GM23338 (cell line): ENCODE measurements around the gene RCAN3. TPM values are rescaled to one million over a fixed set of nuclear protein-coding genes. Genes with fewer than 3 reads are reported as not detected.

Experiments used
- ATAC-seq: fragments of 200-7000 bp; cut with Tn5 transposase; 3 replicates; pipeline ENCODE4 v1.9.1; 2020
- DNase-seq: peaks from one replicate; pipeline ENCODE4 v3.0.0-alpha.2; 2015; ENCODE audit warnings: low spot score
- H2AFZ ChIP-seq: fragments of 200-600 bp; sonication (generic); 2 replicates; pipeline ENCODE4 v1.8.0; 2016; ENCODE audit warnings: antibody characterized with exemption, mild to moderate bottlenecking, moderate library complexity
- H3F3A ChIP-seq: fragments of 200-600 bp; sonication (generic); replicated peaks from 2 replicates; pipeline ENCODE4 v1.8.0; 2017; ENCODE audit warnings: antibody characterized with exemption, mixed run types, low read depth
- H3K27ac ChIP-seq: fragments of 200-600 bp; sonication (generic); 2 replicates; pipeline ENCODE4 v1.6.1; 2016; ENCODE audit warnings: low read depth
- H3K27me3 ChIP-seq: fragments of 200-600 bp; sonication (generic); 2 replicates; pipeline ENCODE4 v1.8.0; 2016; ENCODE audit warnings: mild to moderate bottlenecking, mixed run types, moderate library complexity; ENCODE audit not compliant: insufficient read depth
- H3K36me3 ChIP-seq: fragments of 200-600 bp; sonication (generic); 2 replicates; pipeline ENCODE4 v1.8.0; 2016; ENCODE audit warnings: mild to moderate bottlenecking; ENCODE audit not compliant: insufficient read depth
- H3K4me1 ChIP-seq: fragments of 200-600 bp; sonication (generic); 2 replicates; pipeline ENCODE4 v1.8.0; 2016; ENCODE audit warnings: mild to moderate bottlenecking, moderate library complexity; ENCODE audit not compliant: insufficient read depth
- H3K4me2 ChIP-seq: fragments of 200-600 bp; sonication (generic); 2 replicates; pipeline ENCODE4 v1.7.1; 2017; ENCODE audit warnings: mixed run types
- H3K4me3 ChIP-seq: fragments of 200-600 bp; sonication (generic); 2 replicates; pipeline ENCODE4 v1.6.1; 2016; ENCODE audit warnings: mixed run types
- H3K79me2 ChIP-seq: fragments of 200-600 bp; sonication (generic); replicated peaks from 2 replicates; pipeline ENCODE4 v1.8.0; 2017; ENCODE audit warnings: mild to moderate bottlenecking; ENCODE audit not compliant: insufficient read depth
- H3K9me2 ChIP-seq: fragments of 200-600 bp; sonication (generic); 2 replicates; pipeline ENCODE4 v1.8.0; 2017; ENCODE audit not compliant: insufficient read depth
- H4K20me1 ChIP-seq: fragments of 200-600 bp; sonication (generic); replicated peaks from 2 replicates; pipeline ENCODE4 v1.8.0; 2017; ENCODE audit warnings: mild to moderate bottlenecking; ENCODE audit not compliant: insufficient read depth
- H3K27ac Mint-ChIP-seq: 2 replicates; pipeline ENCODE4 v1.8.0; 2020; ENCODE audit warnings: inconsistent platforms, mild to moderate bottlenecking, moderate library complexity, mixed read lengths
- H3K27me3 Mint-ChIP-seq: 3 replicates; pipeline ENCODE4 v1.8.0; 2022; ENCODE audit warnings: low read depth, mild to moderate bottlenecking, moderate library complexity, mixed read lengths, inconsistent platforms; ENCODE audit not compliant: insufficient read depth, poor library complexity
- H3K36me3 Mint-ChIP-seq: 3 replicates; pipeline ENCODE4 v1.8.0; 2021; ENCODE audit warnings: low read depth, mild to moderate bottlenecking, inconsistent platforms, moderate library complexity, mixed read lengths
- H3K4me1 Mint-ChIP-seq: 3 replicates; pipeline ENCODE4 v1.8.0; 2020; ENCODE audit warnings: mild to moderate bottlenecking, inconsistent platforms, mixed read lengths
- H3K4me3 Mint-ChIP-seq: 3 replicates; pipeline ENCODE4 v1.8.0; 2021; ENCODE audit warnings: moderate library complexity, mild to moderate bottlenecking, inconsistent platforms, mixed read lengths
- H3K9me3 Mint-ChIP-seq: 3 replicates; pipeline ENCODE4 v1.8.0; 2020; ENCODE audit warnings: moderate library complexity, mild to moderate bottlenecking, inconsistent platforms, mixed read lengths
- CREB1 ChIP-seq: fragments of 250-450 bp; sonication (Bioruptor Pico); IDR thresholded peaks from 2 replicates; pipeline ENCODE4 v1.5.0; 2020; ENCODE audit warnings: low read depth, mild to moderate bottlenecking, moderate library complexity
- CTCF ChIP-seq, 2 experiments: fragments of 200-600 bp in 1 of 2; sonication (generic) in 1 of 2; conservative IDR thresholded peaks; 2 replicates each; pipeline versions ENCODE4 v1.5.1 to v1.6.1; 2016 to 2017; ENCODE audit warnings: antibody characterized with exemption in 2 of 2, low read depth in 2 of 2, mild to moderate bottlenecking in 2 of 2, moderate library complexity in 1 of 2
- ETS1 ChIP-seq: IDR thresholded peaks from 2 replicates; pipeline ENCODE4 v1.6.1; 2016; ENCODE audit warnings: antibody characterized with exemption
- EZH2 ChIP-seq: fragments of 200-600 bp; sonication (generic); IDR thresholded peaks from one replicate; pipeline ENCODE4 v1.8.0; 2017; ENCODE audit warnings: antibody characterized with exemption, mild to moderate bottlenecking, low read depth; ENCODE audit not compliant: unreplicated experiment
- EZH2phosphoT487 ChIP-seq: fragments of 200-600 bp; sonication (generic); IDR thresholded peaks from one replicate; pipeline ENCODE4 v1.8.1; 2018; ENCODE audit warnings: antibody characterized with exemption; ENCODE audit not compliant: unreplicated experiment
- JUNB ChIP-seq: IDR thresholded peaks from one replicate; pipeline ENCODE4 v1.6.1; 2016; ENCODE audit warnings: antibody characterized with exemption; ENCODE audit not compliant: unreplicated experiment
- NANOG ChIP-seq: IDR thresholded peaks from 2 replicates; pipeline ENCODE4 v1.6.1; 2016; ENCODE audit warnings: antibody characterized with exemption, borderline replicate concordance
- POLR2AphosphoS5 ChIP-seq: IDR thresholded peaks from 2 replicates; pipeline ENCODE4 v1.6.1; 2016; ENCODE audit warnings: antibody characterized with exemption, low read depth
- REST ChIP-seq: IDR thresholded peaks from one replicate; pipeline ENCODE4 v1.6.1; 2018; ENCODE audit warnings: antibody characterized with exemption; ENCODE audit not compliant: unreplicated experiment
- STAT1 ChIP-seq: IDR thresholded peaks from one replicate; pipeline ENCODE4 v1.6.1; 2016; ENCODE audit warnings: antibody characterized with exemption; ENCODE audit not compliant: unreplicated experiment
- ZNF114 ChIP-seq: fragments of 250-450 bp; sonication (Bioruptor Pico); IDR thresholded peaks from 2 replicates; pipeline ENCODE4 v1.5.0; 2020; ENCODE audit warnings: mild to moderate bottlenecking, moderate library complexity
- ZNF331 ChIP-seq: fragments of 250-450 bp; sonication (Bioruptor Pico); IDR thresholded peaks from 2 replicates; pipeline ENCODE4 v1.5.0; 2020; ENCODE audit warnings: low read depth, mild to moderate bottlenecking, moderate library complexity
- ZNF462 ChIP-seq: fragments of 250-450 bp; sonication (Bioruptor Pico); IDR thresholded peaks from 2 replicates; pipeline ENCODE4 v1.5.0; 2020; ENCODE audit warnings: mild to moderate bottlenecking, moderate library complexity
- polyA plus RNA-seq: library from polyadenylated mRNA; unstranded; fragments of >200 nt; fragmentation: Nextera tagmentation; extraction: Ambion mirVana; gene quantifications from 2 replicates; pipeline ENCODE4 v1.2.1, GENCODE V29; 2016
- total RNA-seq: library from RNA; depleted of rRNA; stranded (reverse); fragments of >200 nt; shearing (Covaris generic); gene quantifications from 2 replicates; pipeline ENCODE4 v1.2.3, GENCODE V29; 2014

RCAN3 gene
- total and polyA plus RNA-seq, 2 experiments from 2014 or later: 8.9 to 11.2 TPM

GRCh38 chr1:24545662-24546061 lies 43.0 kb downstream of the RCAN3 start:
- no peaks in the 10 kb centered on the region for H4K20me1 ChIP-seq
- TF ChIP-seq NANOG: no peak
- TF ChIP-seq CTCF (conservative IDR thresholded peaks at IDR 0.05; ENCODE audit: low read depth in 2 of 2): no peak
- TF ChIP-seq JUNB: no peak
- TF ChIP-seq ZNF114 (CRISPR knock-in tag): no peak
- no peak for TF ChIP-seq EZH2phosphoT487
- TF ChIP-seq ZNF331 (CRISPR knock-in tag): no peak
- no peak for TF ChIP-seq ZNF462 (CRISPR knock-in tag)
- no peak for TF ChIP-seq EZH2
- TF ChIP-seq CREB1 (CRISPR knock-in tag): no peak
- no peak for TF ChIP-seq REST
- no peak for TF ChIP-seq ETS1
- TF ChIP-seq POLR2AphosphoS5: no peak
- TF ChIP-seq STAT1: no peak
- peaks cover 9% of the 10 kb centered on the region; the same call in 2 of the 3 replicates for H3K4me1 Mint-ChIP-seq
- no peaks in the 10 kb centered on the region for H3K27me3 Mint-ChIP-seq
- H3K9me3 Mint-ChIP-seq: no peaks in the 10 kb centered on the region
- no peak overlapping the region for H3K4me2 ChIP-seq
- no peaks in the 10 kb centered on the region for H3K36me3 Mint-ChIP-seq
- H3F3A ChIP-seq: no peaks in the 10 kb centered on the region
- H3K27ac Mint-ChIP-seq: no peak overlapping the region
- no peaks in the 10 kb centered on the region for H3K79me2 ChIP-seq
- no peaks in the 10 kb centered on the region for H3K9me2 ChIP-seq
- H3K27ac ChIP-seq: no peak overlapping the region
- DNase-seq (no peak), ATAC-seq (no peak)
- no peaks in the 10 kb centered on the region for H3K36me3 ChIP-seq
- 0 out of 2 replicates have a peak overlapping the region, but pooled peaks have one; percentile 24 for H2AFZ ChIP-seq
- H3K4me3 ChIP-seq: no peak overlapping the region
- H3K4me1 ChIP-seq: peaks cover 8% of the 10 kb centered on the region
- no peak overlapping the region for H3K4me3 Mint-ChIP-seq
- no peaks in the 10 kb centered on the region for H3K27me3 ChIP-seq
